Transverse colon (tissue), 4 donors: ENCODE measurements around the gene CGB8. TPM values are rescaled to one million over a fixed set of nuclear protein-coding genes. Genes with fewer than 3 reads are reported as not detected.
A peak's percentile ranks its signal among the peaks of the same experiment; 100 is the strongest.

Source experiments
- DNase-seq: peaks from one replicate; pipeline ENCODE4 v3.0.0-alpha.2; 2019
- H3K27ac ChIP-seq, 4 donors: fragments of 200-600 bp; sonication (generic); 2 replicates each; pipeline ENCODE4 v1.5.1; 2016 to 2018; ENCODE audit warnings: inconsistent platforms in 4 of 4
- H3K27me3 ChIP-seq: fragments of 200-600 bp; sonication (generic); 2 replicates; pipeline ENCODE4 v1.5.1; 2017; ENCODE audit warnings: inconsistent platforms
- H3K36me3 ChIP-seq, 4 donors: fragments of 200-600 bp; sonication (generic); 2 replicates each; pipeline ENCODE4 v1.5.1; 2017 to 2019; ENCODE audit warnings: inconsistent platforms in 4 of 4
- H3K4me1 ChIP-seq, 4 donors: fragments of 200-600 bp; sonication (generic); 2 replicates each; pipeline ENCODE4 v1.5.1; 2017 to 2020; ENCODE audit warnings: inconsistent platforms in 4 of 4
- H3K4me3 ChIP-seq, 4 donors: fragments of 200-600 bp; sonication (generic); 1 replicate in 1 of 4; 2 replicates in 3 of 4; pipeline versions ENCODE4 v1.5.1 to v1.6.1; 2017 to 2019; ENCODE audit warnings: inconsistent platforms in 4 of 4
- H3K9me3 ChIP-seq, 2 donors: fragments of 200-600 bp; sonication (generic); 2 replicates each; pipeline ENCODE4 v1.5.1; 2017 to 2019; ENCODE audit warnings: inconsistent platforms in 2 of 2
- CTCF ChIP-seq, 5 experiments: fragments of 200-600 bp in 3 of 5; fragments of 450-650 bp in 2 of 5; sonication (generic) in 3 of 5; IDR thresholded peaks; 1 replicate in 2 of 5; 2 replicates in 3 of 5; pipeline ENCODE4 v1.5.1; 2016 to 2017; ENCODE audit warnings: antibody characterized with exemption in 5 of 5, inconsistent platforms in 3 of 5, mild to moderate bottlenecking in 2 of 5, moderate library complexity in 1 of 5
- EP300 ChIP-seq: sonication (generic); formaldehyde crosslinking; IDR thresholded peaks from one replicate; pipeline ENCODE4 v1.6.1; 2017; ENCODE audit warnings: antibody characterized with exemption, low read depth
- POLR2A ChIP-seq: fragments of 450-650 bp; IDR thresholded peaks from one replicate; pipeline ENCODE4 v1.6.1; 2016; ENCODE audit warnings: antibody characterized with exemption, mild to moderate bottlenecking, moderate library complexity
- POLR2AphosphoS5 ChIP-seq, 3 donors: sonication (generic); formaldehyde crosslinking; IDR thresholded peaks; one replicate each; pipeline ENCODE4 v1.6.1; 2016; ENCODE audit warnings: antibody characterized with exemption in 3 of 3
- WGBS, 2 donors: methylation state at CpG; one replicate each; pipeline ENCODE4 v1.1.5; 2018; ENCODE audit warnings: low coverage in 1 of 2; 5-methylcytosine and 5-hydroxymethylcytosine counted together
- in situ Hi-C, 4 donors: fragments of 200-750 bp; cut with MboI; loops; one replicate each; pipeline versions ENCODE4 v1.15.0 to v1.15.1; 2017; ENCODE audit warnings: low sequenced_read_pairs in 3 of 4, low pct_ligation_motif_present in 1 of 4, low pct_unique_long_range_greater_than_20kb in 1 of 4
- intact Hi-C: fragments of 100-400 bp; cut with DNase I; formaldehyde crosslinking; loops from one replicate; pipeline ENCODE4 v1.15.1; 2023; ENCODE audit warnings: low total_unique reads
- total RNA-seq, 4 donors: library from RNA; depleted of rRNA; stranded (reverse); fragments of >200 nt; gene quantifications; one replicate each; pipeline ENCODE4 v1.1.0, GENCODE V29; 2016

CGB8 gene
- total RNA-seq, 4 donors from 2014 or later: not detected

- peaks cover 13 to 28% (median 22%) of the 10 kb centered on the region in 4 donors for H3K4me1 ChIP-seq
- H3K27me3 ChIP-seq: no peaks in the 10 kb centered on the region
- H3K36me3 ChIP-seq: peaks cover 0 to 6% (median 3%) of the 10 kb centered on the region in 4 donors
- 1% methylated on average over 83 of the region's 89 CpGs; no CpG with 5 or more reads in 1 of the 2 donors for WGBS, 2 donors
- TF ChIP-seq POLR2A (peak; percentile 87), POLR2AphosphoS5 (IDR thresholded peaks at IDR 0.05) (peak; percentile 86 to 96 (median 89)), EP300 (no peak), CTCF (IDR thresholded peaks at IDR 0.05) (peak in 1 of 5 experiments; percentile 18)
- peak within 1 kb of the TSS; percentile 90 to 96 (median 94) for H3K27ac ChIP-seq
- DNase-seq: peak; percentile 99
- H3K4me3 ChIP-seq: peak within 1 kb of the TSS; percentile 81 to 100 (median 90)
- in situ Hi-C loops (loop anchor here in 2 of 4 donors (10.0 to 25.0 kb wide), 2 partner anchors 120 to 127 kb away; no protein-coding TSS in a partner anchor), intact Hi-C loops (no loop called here)
- no peaks in the 10 kb centered on the region for H3K9me3 ChIP-seq
These were observed 36.3 kb upstream of the CGB8 start, which contains the start of gene SNRNP70 for GRCh38 chr19:49085020-49085867. TSS of gene SNRNP70 (plus strand) at chr19:49085451. CDS start at chr19:49086415, 964 bp downstream.

DNA sequence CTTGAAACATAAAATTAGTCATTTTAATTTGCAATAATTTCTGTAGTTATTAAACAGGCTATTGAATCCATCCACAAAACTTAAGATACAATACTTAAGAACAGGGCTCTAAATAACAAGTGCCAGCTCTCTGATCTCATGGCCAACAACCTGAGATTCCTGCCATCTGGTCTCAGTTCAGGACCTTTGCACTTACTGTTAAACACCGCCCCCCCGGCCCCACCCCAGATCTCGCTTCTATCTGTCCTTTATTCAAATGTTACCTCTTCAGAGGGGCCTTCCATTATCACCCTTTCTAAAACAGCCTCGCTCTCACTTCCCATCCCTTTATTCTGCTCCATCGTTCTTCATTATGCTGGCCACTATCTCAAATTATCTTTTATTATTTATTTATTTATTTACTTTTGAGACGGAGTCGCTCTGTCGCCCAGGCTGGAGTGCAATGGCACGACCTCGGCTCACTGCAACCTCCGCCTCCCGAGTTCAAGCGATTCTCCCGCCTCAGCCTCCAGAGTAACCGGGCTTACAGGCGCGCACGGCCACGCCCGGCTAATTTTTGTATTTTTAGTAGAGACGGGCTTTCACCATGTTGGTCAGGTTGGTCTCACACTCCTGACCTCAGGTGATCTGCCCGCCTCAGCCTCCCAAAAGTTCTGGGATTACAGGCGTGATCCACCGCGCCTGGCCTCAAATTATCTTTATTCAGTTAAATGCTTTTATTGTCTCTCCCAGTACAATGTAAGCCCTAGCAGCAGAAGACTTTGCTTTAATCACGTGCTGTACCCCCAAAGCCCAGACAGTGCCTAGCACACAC lies 35.5 kb upstream of the CGB8 start:
- H3K27ac ChIP-seq: peak overlapping the region; percentile 90 to 96 (median 94)
- WGBS, 2 donors: 42 to 45% methylated on average over 20 to 26 of the region's 26 CpGs
- TF ChIP-seq EP300 (no peak), POLR2AphosphoS5 (IDR thresholded peaks at IDR 0.05) (no peak), POLR2A (no peak), CTCF (IDR thresholded peaks at IDR 0.05) (no peak)
- no peaks in the 10 kb centered on the region for H3K9me3 ChIP-seq
- in situ Hi-C loops: loop anchor here in 2 of 4 donors (10.0 to 25.0 kb wide), 2 partner anchors 120 to 128 kb away; no protein-coding TSS in a partner anchor
- no peak for DNase-seq
- intact Hi-C loops: no loop called here
- H3K36me3 ChIP-seq: no peaks in the 10 kb centered on the region
- peaks cover 13 to 28% (median 22%) of the 10 kb centered on the region in 4 donors for H3K4me1 ChIP-seq
- H3K4me3 ChIP-seq: peak overlapping the region in 3 of 4 donors; percentile 81 to 100 (median 91)
- no peaks in the 10 kb centered on the region for H3K27me3 ChIP-seq

GRCh38 chr19:49081273-49081672 lies 32.4 kb upstream of the CGB8 start:
- DNase-seq: no peak
- no peaks in the 10 kb centered on the region for H3K9me3 ChIP-seq
- no peak for TF ChIP-seq POLR2AphosphoS5 (IDR thresholded peaks at IDR 0.05)
- no peak for TF ChIP-seq EP300
- TF ChIP-seq POLR2A: no peak
- no peak for TF ChIP-seq CTCF (IDR thresholded peaks at IDR 0.05)
- 79% methylated on average over 1 of the region's 1 CpG; no CpG with 5 or more reads in 1 of the 2 donors for WGBS, 2 donors
- intact Hi-C loops (no loop called here), in situ Hi-C loops (loop anchor here in 2 of 4 donors (10.0 to 25.0 kb wide), 2 partner anchors 124 to 131 kb away; no protein-coding TSS in a partner anchor)
- H3K36me3 ChIP-seq: no peaks in the 10 kb centered on the region
- H3K27me3 ChIP-seq: no peaks in the 10 kb centered on the region
- peaks cover 1 to 13% (median 10%) of the 10 kb centered on the region in 4 donors for H3K4me1 ChIP-seq
- H3K27ac ChIP-seq: no peak overlapping the region
- H3K4me3 ChIP-seq: no peak overlapping the region
